Measurements from ENCODE around the gene ZNF821.
"Not testable (repeated sequence)": the region's sequence is repeated elsewhere in the genome, so short reads cannot be mapped to it uniquely, and the experiment has no call there.

ZNF821 gene

DNA sequence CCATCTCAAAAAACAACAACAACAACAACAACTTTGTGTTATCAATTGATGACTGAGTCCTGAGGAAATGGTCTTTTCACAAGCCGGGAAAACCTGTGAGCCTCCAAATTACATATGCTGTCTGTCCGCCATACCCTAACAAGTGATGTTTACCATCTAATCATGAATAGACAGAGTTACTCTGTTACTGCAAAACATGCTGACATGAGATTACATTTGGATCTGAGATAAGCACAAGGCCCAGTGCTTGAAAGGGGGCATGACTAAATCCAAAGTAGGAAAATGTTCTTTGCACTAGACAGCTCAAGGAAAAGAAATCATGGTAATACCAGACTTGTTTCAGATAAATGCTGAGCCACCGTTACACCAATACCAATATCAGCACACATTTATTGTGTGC lies 46.8 kb downstream of the ZNF821 start:
- no peak overlapping the region for H3K9ac ChIP-seq (ENCODE audit: low read depth, low read length)

DNA sequence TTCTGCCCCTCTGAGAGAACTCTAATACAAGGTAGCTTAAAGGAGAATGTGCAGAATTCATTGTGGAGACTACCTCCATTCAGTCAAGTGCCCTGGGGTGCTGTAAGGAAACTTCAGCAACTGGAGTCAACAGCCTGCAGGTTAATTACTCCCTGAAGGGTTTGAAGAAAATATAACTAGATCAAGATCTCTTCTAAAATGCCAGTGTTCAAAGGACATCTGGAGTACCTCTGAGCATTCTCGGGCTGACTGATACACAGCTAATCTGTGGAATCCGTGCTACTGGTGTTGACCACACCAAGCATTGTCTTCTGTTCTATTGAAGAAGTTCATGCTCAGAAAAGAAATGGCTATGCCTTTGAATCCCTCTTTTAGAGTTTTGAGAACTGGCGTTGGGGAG lies 49.7 kb downstream of the ZNF821 start:
- Histone ChIP-seq H3K9me3 (ENCODE audit: control insufficient read depth, insufficient read depth, low read length) (no peaks in the 10 kb centered on the region), H3K9ac (ENCODE audit: low read depth, low read length) (no peak overlapping the region), H3K27ac (ENCODE audit: low read depth, low read length) (no peak overlapping the region), H3K27me3 (ENCODE audit: control insufficient read depth, insufficient read depth, low read length) (no peaks in the 10 kb centered on the region), H3K4me1 (ENCODE audit: control insufficient read depth, insufficient read depth, low read length) (no peaks in the 10 kb centered on the region), H3K36me3 (ENCODE audit: control insufficient read depth, insufficient read depth, low read length) (no peaks in the 10 kb centered on the region), H3K4me3 (ENCODE audit: low read depth, low read length) (no peak overlapping the region)

More for the DNA sequence above, 46.8 kb downstream of the ZNF821 start:
- Histone ChIP-seq H3K9me3 (ENCODE audit: control insufficient read depth, insufficient read depth, low read length) (no peaks in the 10 kb centered on the region), H3K36me3 (ENCODE audit: control insufficient read depth, insufficient read depth, low read length) (no peaks in the 10 kb centered on the region), H3K4me3 (ENCODE audit: low read depth, low read length) (no peak overlapping the region), H3K27me3 (ENCODE audit: control insufficient read depth, insufficient read depth, low read length) (no peaks in the 10 kb centered on the region), H3K27ac (ENCODE audit: low read depth, low read length) (no peak overlapping the region), H3K4me1 (ENCODE audit: control insufficient read depth, insufficient read depth, low read length) (no peaks in the 10 kb centered on the region)

DNA sequence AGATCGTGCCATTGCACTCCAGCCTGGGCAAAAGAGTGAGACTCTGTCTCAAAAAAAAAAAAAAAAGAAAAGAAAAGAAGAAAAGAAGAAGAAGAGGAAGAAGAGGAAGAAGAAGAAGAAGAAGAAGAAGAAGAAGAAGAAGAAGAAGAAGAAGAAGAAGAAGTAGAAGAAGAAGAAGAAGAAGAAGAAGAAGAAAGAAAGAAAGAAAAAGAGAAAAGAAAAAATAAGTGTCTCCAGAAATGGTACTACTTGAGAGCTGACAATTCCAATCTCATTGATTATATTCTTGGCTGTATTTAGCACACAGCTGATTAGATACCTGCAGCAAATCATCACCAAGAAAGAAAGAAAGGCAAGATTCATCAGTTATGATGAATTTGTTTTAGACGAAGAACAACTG lies 51.9 kb downstream of the ZNF821 start:
- not testable (repeated sequence) for H3K4me1 ChIP-seq (ENCODE audit: control insufficient read depth, insufficient read depth, low read length); H3K9ac ChIP-seq (ENCODE audit: low read depth, low read length); H3K27me3 ChIP-seq (ENCODE audit: control insufficient read depth, insufficient read depth, low read length); H3K9me3 ChIP-seq (ENCODE audit: control insufficient read depth, insufficient read depth, low read length); H3K27ac ChIP-seq (ENCODE audit: low read depth, low read length); H3K4me3 ChIP-seq (ENCODE audit: low read depth, low read length); H3K36me3 ChIP-seq (ENCODE audit: control insufficient read depth, insufficient read depth, low read length)

DNA sequence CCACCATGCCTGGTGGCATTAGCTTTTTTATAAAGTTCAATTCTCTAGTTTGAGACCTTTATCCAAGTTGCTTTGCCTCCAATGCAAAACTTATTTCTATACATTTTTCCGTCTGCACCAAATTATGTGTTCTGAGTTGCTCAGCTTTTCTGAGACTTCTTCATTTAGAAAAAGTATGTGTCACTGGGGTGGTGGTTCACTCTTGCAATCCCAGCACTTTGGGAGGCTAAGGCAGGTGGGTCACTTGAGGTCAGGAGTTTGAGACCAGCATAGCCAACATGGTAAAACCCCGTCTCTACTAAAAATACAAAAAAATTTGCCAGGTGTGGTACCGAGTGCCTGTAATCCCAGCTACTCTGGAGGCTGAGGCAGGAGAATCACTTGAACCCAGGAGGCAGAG lies 52.3 kb downstream of the ZNF821 start:
- H3K27ac ChIP-seq (ENCODE audit: low read depth, low read length); H3K36me3 ChIP-seq (ENCODE audit: control insufficient read depth, insufficient read depth, low read length); H3K4me1 ChIP-seq (ENCODE audit: control insufficient read depth, insufficient read depth, low read length); H3K9ac ChIP-seq (ENCODE audit: low read depth, low read length); H3K4me3 ChIP-seq (ENCODE audit: low read depth, low read length); H3K9me3 ChIP-seq (ENCODE audit: control insufficient read depth, insufficient read depth, low read length); H3K27me3 ChIP-seq (ENCODE audit: control insufficient read depth, insufficient read depth, low read length): not testable (repeated sequence)

DNA sequence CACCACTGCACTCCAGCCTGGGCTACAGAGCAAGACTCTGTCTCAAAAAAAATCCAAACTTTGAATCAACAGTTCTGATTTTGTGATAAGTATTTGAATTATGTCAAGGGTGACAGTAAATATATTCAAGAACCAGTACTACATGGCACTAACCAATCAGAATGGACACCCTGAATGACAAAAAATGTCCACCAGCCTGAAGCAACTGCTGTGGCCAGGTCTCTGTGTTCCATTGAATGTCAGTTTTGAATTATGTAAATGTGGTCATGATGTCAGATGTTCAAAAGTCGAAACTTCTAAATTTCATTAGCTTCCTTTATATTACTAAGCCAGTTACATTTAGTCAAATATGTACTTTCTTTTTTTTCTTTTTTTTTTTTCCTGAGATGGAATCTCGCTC lies 53.6 kb downstream of the ZNF821 start:
- Histone ChIP-seq H3K9ac (ENCODE audit: low read depth, low read length) (no peak overlapping the region), H3K27ac (ENCODE audit: low read depth, low read length) (no peak overlapping the region), H3K4me3 (ENCODE audit: low read depth, low read length) (no peak overlapping the region), H3K27me3 (ENCODE audit: control insufficient read depth, insufficient read depth, low read length) (no peaks in the 10 kb centered on the region; the same call in 1 of the 2 replicates), H3K4me1 (ENCODE audit: control insufficient read depth, insufficient read depth, low read length) (no peaks in the 10 kb centered on the region), H3K36me3 (ENCODE audit: control insufficient read depth, insufficient read depth, low read length) (no peaks in the 10 kb centered on the region), H3K9me3 (ENCODE audit: control insufficient read depth, insufficient read depth, low read length) (no peaks in the 10 kb centered on the region)

DNA sequence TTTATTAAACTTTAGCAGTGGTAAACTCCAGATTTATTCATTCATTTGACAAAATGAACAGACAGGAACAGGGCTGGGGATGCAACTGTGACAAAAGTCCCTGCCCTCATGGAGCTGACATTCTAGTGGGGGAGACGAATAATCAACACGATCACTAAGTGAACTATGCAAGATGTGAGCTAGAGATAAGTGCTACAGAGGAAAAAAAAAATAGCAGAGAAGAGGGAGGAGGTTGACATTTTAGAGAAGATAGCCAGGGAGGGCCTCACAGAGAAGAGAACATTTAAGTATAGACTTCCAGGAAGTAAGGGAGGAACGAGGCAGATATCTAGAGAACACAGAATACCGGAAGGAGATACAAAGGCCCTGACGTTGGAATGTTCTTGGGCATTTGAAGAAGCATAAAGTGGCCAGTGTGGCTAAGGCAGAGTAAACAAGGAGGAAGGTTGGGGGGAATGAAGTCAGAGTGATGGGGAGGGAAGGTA lies 57.4 kb downstream of the ZNF821 start:
- H3K36me3 ChIP-seq (ENCODE audit: control insufficient read depth, insufficient read depth, low read length) = no peaks in the 10 kb centered on the region
- no peaks in the 10 kb centered on the region for H3K9me3 ChIP-seq (ENCODE audit: control insufficient read depth, insufficient read depth, low read length)
- H3K4me1 ChIP-seq (ENCODE audit: control insufficient read depth, insufficient read depth, low read length) = no peaks in the 10 kb centered on the region
- no peak overlapping the region for H3K4me3 ChIP-seq (ENCODE audit: low read depth, low read length)
- H3K9ac ChIP-seq (ENCODE audit: low read depth, low read length) = no peak overlapping the region
- no peaks in the 10 kb centered on the region; the same call in 1 of the 2 replicates for H3K27me3 ChIP-seq (ENCODE audit: control insufficient read depth, insufficient read depth, low read length)
- H3K27ac ChIP-seq (ENCODE audit: low read depth, low read length) = no peak overlapping the region

DNA sequence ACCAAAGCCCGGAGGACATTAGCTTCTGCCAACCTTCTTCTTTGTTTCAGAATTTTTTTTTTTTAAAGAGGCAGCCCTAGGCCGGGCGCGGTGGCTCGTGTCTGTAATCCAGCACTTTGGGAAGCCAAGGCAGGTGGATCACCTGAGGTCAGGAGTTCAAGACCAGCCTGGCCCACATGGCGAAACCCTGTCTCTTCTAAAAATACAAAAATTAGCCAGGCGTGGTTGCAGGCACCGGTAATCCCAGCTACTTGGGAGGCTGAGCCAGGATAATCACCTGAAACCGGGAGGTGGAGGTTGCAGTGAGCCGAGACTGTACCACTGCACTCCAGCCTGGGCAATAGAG lies 66.9 kb downstream of the ZNF821 start:
- not testable (repeated sequence) for H3K27me3 ChIP-seq (ENCODE audit: control insufficient read depth, insufficient read depth, low read length); H3K9me3 ChIP-seq (ENCODE audit: control insufficient read depth, insufficient read depth, low read length); H3K4me3 ChIP-seq (ENCODE audit: low read depth, low read length); H3K27ac ChIP-seq (ENCODE audit: low read depth, low read length); H3K36me3 ChIP-seq (ENCODE audit: control insufficient read depth, insufficient read depth, low read length); H3K9ac ChIP-seq (ENCODE audit: low read depth, low read length); H3K4me1 ChIP-seq (ENCODE audit: control insufficient read depth, insufficient read depth, low read length)

DNA sequence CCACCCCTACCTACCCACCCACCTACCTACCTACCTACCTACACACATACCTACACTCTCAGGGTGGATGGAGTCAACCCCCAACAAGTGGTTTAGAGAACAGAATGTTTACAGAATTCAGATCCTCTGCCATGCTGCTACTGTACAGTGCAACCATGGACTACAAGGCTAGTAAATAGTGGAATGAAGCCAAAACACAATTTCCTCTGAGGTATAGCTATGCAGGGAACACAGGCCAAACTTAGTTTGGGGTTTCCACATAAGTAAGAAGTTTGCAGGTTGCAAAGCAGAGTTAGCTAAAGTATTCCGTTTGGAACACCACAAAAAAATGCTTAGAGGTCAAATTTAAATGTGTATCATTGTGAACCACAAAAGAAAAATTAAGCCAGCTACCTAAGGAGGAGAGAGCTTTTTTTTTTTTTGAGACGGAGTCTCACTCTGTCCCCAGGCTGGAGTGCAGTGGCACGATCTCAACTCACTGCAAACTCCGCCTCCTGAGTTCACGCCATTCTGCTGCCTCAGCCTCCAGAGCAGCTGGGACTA lies 72.7 kb downstream of the ZNF821 start:
- no peaks in the 10 kb centered on the region for H3K27me3 ChIP-seq (ENCODE audit: control insufficient read depth, insufficient read depth, low read length)
- peaks cover 6% of the 10 kb centered on the region for H3K36me3 ChIP-seq (ENCODE audit: control insufficient read depth, insufficient read depth, low read length)
- no peaks in the 10 kb centered on the region for H3K9me3 ChIP-seq (ENCODE audit: control insufficient read depth, insufficient read depth, low read length)
- peaks cover 5% of the 10 kb centered on the region; the same call in 1 of the 2 replicates for H3K4me1 ChIP-seq (ENCODE audit: control insufficient read depth, insufficient read depth, low read length)
- H3K4me3 ChIP-seq (ENCODE audit: low read depth, low read length) = no peak overlapping the region
- H3K27ac ChIP-seq (ENCODE audit: low read depth, low read length) = no peak overlapping the region
- H3K9ac ChIP-seq (ENCODE audit: low read depth, low read length) = no peak overlapping the region

DNA sequence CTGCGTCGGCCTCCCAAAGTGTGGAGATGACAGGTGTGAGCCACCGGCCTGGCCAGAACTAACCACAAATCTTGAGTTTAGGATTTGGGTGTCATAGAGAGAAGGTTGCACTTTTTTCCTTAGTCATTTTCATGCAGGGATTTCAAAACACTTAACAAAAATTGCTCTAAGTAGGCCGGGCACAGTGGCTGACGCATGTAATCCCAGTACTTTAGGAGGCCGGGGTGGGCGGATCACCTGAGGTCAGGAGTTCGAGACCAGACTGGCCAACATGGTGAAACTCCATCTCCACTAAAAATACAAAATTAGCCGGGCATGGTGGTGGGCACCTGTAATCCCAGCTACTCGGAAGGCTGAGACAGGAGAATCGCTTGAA lies 73.8 kb downstream of the ZNF821 start:
- not testable (repeated sequence) for H3K4me1 ChIP-seq (ENCODE audit: control insufficient read depth, insufficient read depth, low read length); H3K4me3 ChIP-seq (ENCODE audit: low read depth, low read length)

More for the DNA sequence above, 73.8 kb downstream of the ZNF821 start:
- not testable (repeated sequence) for H3K27ac ChIP-seq (ENCODE audit: low read depth, low read length); H3K9ac ChIP-seq (ENCODE audit: low read depth, low read length); H3K36me3 ChIP-seq (ENCODE audit: control insufficient read depth, insufficient read depth, low read length); H3K9me3 ChIP-seq (ENCODE audit: control insufficient read depth, insufficient read depth, low read length); H3K27me3 ChIP-seq (ENCODE audit: control insufficient read depth, insufficient read depth, low read length)

Data from HUES48 (cell line).